Psoas muscle (tissue), 8 donors: ENCODE measurements around the gene ARHGEF7. TPM values are rescaled to one million over a fixed set of nuclear protein-coding genes. Genes with fewer than 3 reads are reported as not detected.

ENCODE experiments used
- ATAC-seq, 4 donors: fragments of 200-7000 bp; cut with Tn5 transposase; one replicate each; pipeline ENCODE4 v1.9.1; 2020; ENCODE audit warnings: moderate library complexity in 3 of 4, mild to moderate bottlenecking in 2 of 4
- DNase-seq, 2 donors: peaks; one replicate each; pipeline ENCODE4 v3.0.0-alpha.2; 2020
- H3K27ac ChIP-seq: fragments of 200-600 bp; one replicate; pipeline ENCODE4 v1.8.0; 2022
- H3K27me3 ChIP-seq, 3 donors: fragments of 200-600 bp in 1 of 3; one replicate each; pipeline versions ENCODE4 v1.6.1 to v1.8.0; 2013 to 2022; ENCODE audit warnings: low read length in 2 of 3, mild to moderate bottlenecking in 2 of 3, moderate library complexity in 1 of 3; ENCODE audit not compliant: insufficient read depth in 3 of 3
- H3K36me3 ChIP-seq, 2 donors: fragments of 200-600 bp in 1 of 2; one replicate each; pipeline versions ENCODE4 v1.6.1 to v1.8.0; 2013 to 2022; ENCODE audit warnings: low read depth in 1 of 2, mild to moderate bottlenecking in 1 of 2, moderate library complexity in 1 of 2; ENCODE audit not compliant: insufficient read depth in 1 of 2
- H3K4me1 ChIP-seq: fragments of 200-600 bp; one replicate; pipeline ENCODE4 v1.8.0; 2022
- H3K4me3 ChIP-seq: fragments of 200-600 bp; one replicate; pipeline ENCODE4 v1.8.0; 2022; ENCODE audit warnings: mild to moderate bottlenecking
- H3K9me3 ChIP-seq: fragments of 200-600 bp; one replicate; pipeline ENCODE4 v1.8.0; 2022
- CTCF ChIP-seq: fragments of 200-600 bp; IDR thresholded peaks from one replicate; pipeline ENCODE4 v1.8.0; 2022; ENCODE audit warnings: antibody characterized with exemption
- WGBS, 3 donors: extraction: QIAGEN DNeasy Blood & Tissue Kit; methylation state at CpG; one replicate each; pipeline versions ENCODE4 v1.1.6 to v1.1.7; 2013; 5-methylcytosine and 5-hydroxymethylcytosine counted together
- intact Hi-C, 2 donors: fragments of 100-400 bp; cut with DNase I; formaldehyde crosslinking; loops; one replicate each; pipeline versions ENCODE4 v1.11.0 to v1.14.2; 2022
- polyA plus RNA-seq, 3 donors: library from polyadenylated mRNA; stranded (reverse); fragments of 200-250 nt; gene quantifications; one replicate each; pipeline ENCODE4 v1.2.3, GENCODE V29; 2013
- total RNA-seq, 4 donors: library from RNA; stranded (reverse); fragmentation: NEBNext Ultra II Directional in 2 of 4; extraction: Animal tissue kit (Norgen Biotek cat#: 25700) in 2 of 4; gene quantifications; one replicate each; pipeline versions ENCODE4 v1.2.1 to v1.2.4, GENCODE V29; 2021 to 2023
- donor health status: healthy with polysubstance abuse.
- donor health status: DM: no; HTN: no; CAD: no; lungs with moderate emphysema.
- donor health status: Bipolar disorder and iron deficiency.
- donor health status: healthy.
- donor health status: DM: yes; HTN: yes; CAD: no.
- donor health status: DM: no; HTN: no; CAD: no.
- donor health status: DM: no; HTN: no; CAD: no.
- donor health status: DM: yes; HTN: yes; CAD: no.

ARHGEF7 gene
- total and polyA plus RNA-seq, 7 donors = 21.6 to 53.6 (median 46.8) TPM

GRCh38 chr13:111145506-111145905, 30.4 kb downstream of the ARHGEF7 start:
- H3K4me1 ChIP-seq = peaks cover 34% of the 10 kb centered on the region
- ATAC-seq = peak; percentile 25 to 38 (median 34)
- no peaks in the 10 kb centered on the region for H3K36me3 ChIP-seq
- H3K27ac ChIP-seq = peak overlapping the region; percentile 68
- intact Hi-C loops = no loop called here
- no peak for DNase-seq
- no peaks in the 10 kb centered on the region for H3K9me3 ChIP-seq
- no peaks in the 10 kb centered on the region for H3K27me3 ChIP-seq
- no peak overlapping the region for H3K4me3 ChIP-seq
- TF ChIP-seq CTCF = no peak
- WGBS, 3 donors = 65 to 73% (median 65%) methylated on average over 7 of the region's 7 CpGs

- DNase-seq (no peak), ATAC-seq (peak in 2 of 4 donors; percentile 19 to 33)
- Histone ChIP-seq H3K36me3 (no peaks in the 10 kb centered on the region), H3K9me3 (no peaks in the 10 kb centered on the region), H3K4me1 (peaks cover 28% of the 10 kb centered on the region), H3K4me3 (peak overlapping the region; percentile 83), H3K27me3 (no peaks in the 10 kb centered on the region), H3K27ac (peak overlapping the region; percentile 96)
- TF ChIP-seq CTCF = no peak
- intact Hi-C loops = loop anchor here in 1 of 2 donors (5.0 kb wide), 1 partner anchor 36 kb away; the partner anchor contains the start of gene ARHGEF7
- WGBS, 3 donors = 5 to 9% (median 6%) methylated on average over 11 of the region's 11 CpGs
Observed at GRCh38 chr13:111152844-111153243, 37.7 kb downstream of the ARHGEF7 start.

- peak; percentile 2 for TF ChIP-seq CTCF
- H3K9me3 ChIP-seq = no peaks in the 10 kb centered on the region
- H3K4me1 ChIP-seq = peaks cover 33% of the 10 kb centered on the region
- H3K36me3 ChIP-seq = no peaks in the 10 kb centered on the region
- H3K4me3 ChIP-seq = peak overlapping the region; percentile 83
- intact Hi-C loops = loop anchor here in 1 of 2 donors (5.0 kb wide), 1 partner anchor 36 kb away; the partner anchor contains the start of gene ARHGEF7
- 0% methylated on average over 60 to 84 of the region's 84 CpGs for WGBS, 3 donors
- ATAC-seq = peak; percentile 96
- peak; percentile 95 to 97 for DNase-seq
- H3K27ac ChIP-seq = peak overlapping the region; percentile 96
- no peaks in the 10 kb centered on the region for H3K27me3 ChIP-seq
Observed at GRCh38 chr13:111153279-111153976, 38.3 kb downstream of the ARHGEF7 start.

- DNase-seq = no peak
- H3K36me3 ChIP-seq = no peaks in the 10 kb centered on the region
- no peaks in the 10 kb centered on the region for H3K27me3 ChIP-seq
- TF ChIP-seq CTCF = no peak
- H3K4me3 ChIP-seq = peak overlapping the region; percentile 83
- intact Hi-C loops = loop anchor here in 1 of 2 donors (2.0 to 5.0 kb wide), 2 partner anchors 37 to 63 kb away; partner anchors contain the start of gene ARHGEF7
- ATAC-seq = peak; percentile 47 to 65 (median 63)
- H3K9me3 ChIP-seq = no peaks in the 10 kb centered on the region
- H3K4me1 ChIP-seq = peaks cover 39% of the 10 kb centered on the region
- H3K27ac ChIP-seq = peak overlapping the region; percentile 96
- 0% methylated on average over 21 to 31 of the region's 31 CpGs for WGBS, 3 donors
Observed at GRCh38 chr13:111153977-111154332, 38.8 kb downstream of the ARHGEF7 start.
